ENCODE data around the gene CCER1.

The CCER1 gene

DNA sequence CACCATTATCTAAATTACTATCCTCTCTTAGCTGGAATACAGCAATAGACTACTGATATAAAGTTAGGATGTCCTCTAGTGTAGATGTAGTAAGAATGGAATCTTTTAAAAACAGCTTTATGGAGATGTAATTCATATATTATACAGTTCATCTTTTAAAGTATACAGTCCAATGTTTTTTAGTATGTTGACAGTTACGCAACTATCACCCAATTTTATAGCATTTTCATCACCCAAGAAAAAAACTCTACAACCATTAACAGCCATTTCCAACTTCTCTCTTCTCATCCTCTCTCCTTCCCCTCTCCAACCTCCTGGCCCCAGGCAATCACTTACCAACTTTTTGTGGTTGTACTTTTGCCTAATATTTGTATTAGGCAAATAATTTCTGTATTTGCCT, 27.2 kb upstream of the CCER1 start:
- FAIRE-seq (no peak), DNase-seq (ENCODE audit: insufficient read length) (no peak)
- TF ChIP-seq POLR2AphosphoS5 (IDR thresholded peaks at IDR 0.05; ENCODE audit: low read depth, low read length) (no peak), POLR2A (IDR thresholded peaks at IDR 0.05; ENCODE audit: low read depth, low read length) (no peak), TAF1 (IDR thresholded peaks at IDR 0.05; ENCODE audit: borderline replicate concordance, low read depth, low read length) (no peak)

DNA sequence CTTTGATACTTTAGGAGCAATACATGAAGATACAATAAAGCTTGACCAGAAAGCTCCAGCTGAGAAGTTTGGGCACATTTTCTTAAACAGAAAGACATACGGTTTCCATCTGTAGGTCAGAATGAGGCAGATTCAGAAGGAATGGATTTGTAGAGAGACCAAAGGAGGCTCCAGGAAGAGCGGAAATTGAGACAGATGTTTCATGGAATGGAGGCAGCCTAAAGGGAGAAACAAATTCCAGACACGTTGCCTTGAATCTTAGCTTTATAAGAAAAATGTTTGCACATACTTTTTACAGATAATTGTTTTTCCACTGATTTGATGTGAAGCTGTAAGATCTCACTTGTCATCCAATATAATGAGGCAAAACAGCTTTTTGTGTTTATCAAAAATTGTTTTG, 25.0 kb upstream of the CCER1 start:
- TF ChIP-seq POLR2A (IDR thresholded peaks at IDR 0.05; ENCODE audit: low read depth, low read length) (no peak), TAF1 (IDR thresholded peaks at IDR 0.05; ENCODE audit: borderline replicate concordance, low read depth, low read length) (no peak), POLR2AphosphoS5 (IDR thresholded peaks at IDR 0.05; ENCODE audit: low read depth, low read length) (no peak)
- FAIRE-seq = no peak

DNA sequence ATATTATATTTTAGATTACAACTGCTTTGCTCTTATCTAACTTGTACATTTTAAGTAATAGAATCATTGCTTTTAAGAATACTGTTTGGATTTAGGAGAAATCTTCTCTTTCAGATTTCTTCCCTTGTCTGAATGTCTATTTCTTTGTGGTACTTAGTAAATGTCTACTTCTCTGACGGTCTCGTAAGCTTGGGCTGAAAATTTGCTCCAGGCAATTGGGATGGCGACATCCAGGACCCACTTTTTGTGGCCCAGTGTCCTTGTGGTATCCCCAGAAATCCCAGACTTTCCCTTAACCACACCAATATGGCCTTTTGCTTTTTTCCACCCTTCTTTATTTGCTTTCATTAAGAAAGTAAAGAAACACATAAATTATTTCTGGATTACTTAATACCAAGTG, 24.0 kb upstream of the CCER1 start:
- no peak for DNase-seq (ENCODE audit: insufficient read length)
- TF ChIP-seq POLR2A (IDR thresholded peaks at IDR 0.05; ENCODE audit: low read depth, low read length) (no peak), POLR2AphosphoS5 (IDR thresholded peaks at IDR 0.05; ENCODE audit: low read depth, low read length) (no peak), TAF1 (IDR thresholded peaks at IDR 0.05; ENCODE audit: borderline replicate concordance, low read depth, low read length) (no peak)
- no peak for FAIRE-seq

More for the DNA sequence above, 25.0 kb upstream of the CCER1 start:
- no peak for DNase-seq (ENCODE audit: insufficient read length)

DNA sequence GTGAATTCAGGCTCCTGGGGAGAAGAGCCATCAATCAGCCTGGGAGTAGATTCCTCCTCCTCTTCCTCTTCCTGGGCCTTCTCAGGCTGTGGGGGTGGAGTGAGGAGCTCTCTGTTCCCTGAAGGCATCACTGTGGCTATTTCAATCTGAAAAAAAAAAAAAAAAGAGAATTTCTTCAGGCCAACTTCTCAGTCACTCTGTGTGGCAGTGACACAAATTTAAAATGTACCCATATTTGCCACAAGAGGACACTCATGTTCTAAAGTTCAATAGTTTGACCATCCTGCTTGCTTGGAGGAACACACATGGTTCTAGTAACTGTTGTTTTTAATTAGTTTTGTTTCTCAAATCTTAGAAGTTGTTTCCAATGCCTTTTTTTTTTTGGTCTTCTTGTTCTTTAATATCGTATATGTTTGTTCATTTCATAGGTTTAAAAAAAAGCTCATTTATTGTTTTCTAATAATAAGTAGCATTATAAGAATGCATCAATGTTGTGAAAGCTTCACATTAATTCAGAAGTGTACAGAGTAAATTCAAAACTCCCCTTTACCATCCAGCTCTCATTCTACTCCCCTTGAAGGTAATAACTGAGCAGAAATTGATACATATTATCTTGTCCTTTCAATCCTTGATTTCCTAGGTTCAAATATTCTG, 23.3 kb upstream of the CCER1 start:
- DNase-seq (ENCODE audit: insufficient read length) (no peak), FAIRE-seq (peak; percentile 53)
- TF ChIP-seq TAF1 (IDR thresholded peaks at IDR 0.05; ENCODE audit: borderline replicate concordance, low read depth, low read length) = no peak
- TF ChIP-seq POLR2AphosphoS5 (IDR thresholded peaks at IDR 0.05; ENCODE audit: low read depth, low read length) = no peak
- TF ChIP-seq POLR2A (IDR thresholded peaks at IDR 0.05; ENCODE audit: low read depth, low read length) = no peak

DNA sequence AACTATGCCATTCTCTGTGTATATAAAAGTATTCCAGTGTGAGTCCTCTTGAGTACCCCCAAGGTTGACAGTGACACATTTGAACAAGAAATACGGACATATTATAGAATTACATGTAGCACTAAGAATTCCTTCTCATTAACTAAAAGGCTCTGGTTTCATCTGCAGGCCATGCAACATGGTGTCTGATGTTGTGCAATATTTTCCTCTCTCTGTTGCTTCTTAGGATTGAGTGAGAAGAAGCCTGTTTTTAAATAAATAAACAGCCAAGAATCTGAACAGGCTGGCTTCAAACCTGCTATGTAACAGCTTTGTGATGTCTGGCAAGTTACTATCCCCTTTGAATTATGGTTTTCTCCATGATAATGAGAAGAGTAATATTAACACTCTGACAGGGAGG, 22.2 kb upstream of the CCER1 start:
- FAIRE-seq (no peak), DNase-seq (ENCODE audit: insufficient read length) (no peak)
- TF ChIP-seq POLR2AphosphoS5 (IDR thresholded peaks at IDR 0.05; ENCODE audit: low read depth, low read length) (no peak), TAF1 (IDR thresholded peaks at IDR 0.05; ENCODE audit: borderline replicate concordance, low read depth, low read length) (no peak), POLR2A (IDR thresholded peaks at IDR 0.05; ENCODE audit: low read depth, low read length) (no peak)

DNA sequence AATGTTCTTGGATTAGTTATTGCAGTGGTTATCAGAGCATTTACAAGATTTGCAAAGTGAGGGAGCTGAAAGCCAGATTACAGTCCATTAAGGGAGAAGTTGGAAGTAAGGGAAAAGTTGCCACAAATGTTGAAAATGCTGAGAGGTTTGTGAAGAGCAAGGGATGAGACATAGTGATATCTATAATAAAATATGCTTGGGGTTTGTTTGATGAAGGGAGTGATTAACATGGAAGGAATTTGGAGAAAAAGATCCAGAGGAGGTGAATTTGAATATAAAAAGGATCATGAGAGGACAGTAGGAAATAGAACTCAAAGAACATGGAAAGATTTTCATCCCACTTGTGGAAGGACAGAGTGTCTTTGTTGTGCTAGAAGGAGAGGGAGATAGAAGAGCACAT, 19.3 kb upstream of the CCER1 start:
- DNase-seq (ENCODE audit: insufficient read length) (no peak), FAIRE-seq (no peak)
- TF ChIP-seq POLR2AphosphoS5 (IDR thresholded peaks at IDR 0.05; ENCODE audit: low read depth, low read length) (no peak), POLR2A (IDR thresholded peaks at IDR 0.05; ENCODE audit: low read depth, low read length) (no peak), TAF1 (IDR thresholded peaks at IDR 0.05; ENCODE audit: borderline replicate concordance, low read depth, low read length) (no peak)

DNA sequence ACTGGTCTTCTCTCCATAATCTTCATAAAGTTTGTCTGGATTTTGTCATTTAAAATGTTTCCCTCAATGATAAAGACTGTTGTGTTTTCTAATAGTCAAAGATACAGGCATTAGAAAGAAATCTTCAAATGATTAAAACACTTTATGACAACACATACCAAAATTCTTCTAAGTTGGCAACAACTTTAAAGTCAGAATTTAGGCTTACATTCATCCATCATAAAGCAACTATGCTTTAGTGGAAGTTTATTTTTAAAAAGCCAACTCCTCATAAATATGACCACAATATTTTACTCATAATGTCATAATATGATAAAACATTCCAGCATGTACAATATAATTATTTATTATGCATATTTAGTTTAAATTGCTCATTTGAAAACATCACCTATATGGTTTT, 17.2 kb upstream of the CCER1 start:
- FAIRE-seq (no peak), DNase-seq (ENCODE audit: insufficient read length) (no peak)
- TF ChIP-seq POLR2AphosphoS5 (IDR thresholded peaks at IDR 0.05; ENCODE audit: low read depth, low read length) = no peak
- TF ChIP-seq TAF1 (IDR thresholded peaks at IDR 0.05; ENCODE audit: borderline replicate concordance, low read depth, low read length) = no peak
- TF ChIP-seq POLR2A (IDR thresholded peaks at IDR 0.05; ENCODE audit: low read depth, low read length) = no peak

DNA sequence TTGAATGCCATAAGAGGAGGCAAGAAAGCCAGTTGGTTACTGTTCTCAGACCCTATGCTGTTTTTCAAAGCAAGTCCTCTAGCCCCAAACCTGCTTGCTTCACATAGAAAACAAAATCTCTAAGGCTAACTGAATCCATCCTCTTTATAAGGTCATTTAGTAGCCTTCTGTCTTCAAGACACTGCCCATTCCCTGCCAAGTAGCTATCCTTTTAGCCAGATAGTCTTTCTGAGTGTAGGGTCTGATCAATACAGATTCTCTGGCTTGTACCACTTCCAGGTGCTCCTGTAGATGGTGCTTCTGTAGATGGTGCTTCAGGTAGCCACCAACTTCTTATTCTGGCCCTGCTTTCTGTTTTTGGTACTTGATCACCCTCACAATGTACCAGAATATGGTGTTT, 15.9 kb upstream of the CCER1 start:
- TF ChIP-seq POLR2AphosphoS5 (IDR thresholded peaks at IDR 0.05; ENCODE audit: low read depth, low read length) = no peak
- TF ChIP-seq POLR2A (IDR thresholded peaks at IDR 0.05; ENCODE audit: low read depth, low read length) = no peak
- no peak for TF ChIP-seq TAF1 (IDR thresholded peaks at IDR 0.05; ENCODE audit: borderline replicate concordance, low read depth, low read length)

DNA sequence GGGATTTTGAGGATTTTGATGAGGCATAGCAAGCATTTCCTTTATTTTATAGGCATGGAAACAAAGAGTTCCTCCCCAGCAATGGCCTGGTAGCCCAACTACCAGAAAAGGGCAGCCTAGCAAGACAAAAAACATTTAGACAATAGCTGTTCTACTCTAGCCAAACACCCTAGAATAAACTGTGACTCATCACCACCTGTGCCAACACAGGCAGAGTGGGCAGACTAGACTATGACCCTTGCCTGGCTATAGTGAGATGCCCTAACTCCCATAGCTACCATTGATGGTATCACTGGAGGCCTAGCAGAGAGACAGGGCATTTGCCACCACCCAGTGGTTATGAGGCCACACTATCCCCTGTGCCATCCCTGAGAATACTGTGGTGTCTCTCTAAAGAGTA, 15.5 kb upstream of the CCER1 start:
- TF ChIP-seq POLR2AphosphoS5 (IDR thresholded peaks at IDR 0.05; ENCODE audit: low read depth, low read length) (no peak), POLR2A (IDR thresholded peaks at IDR 0.05; ENCODE audit: low read depth, low read length) (no peak), TAF1 (IDR thresholded peaks at IDR 0.05; ENCODE audit: borderline replicate concordance, low read depth, low read length) (no peak)
- DNase-seq (ENCODE audit: insufficient read length) (no peak), FAIRE-seq (no peak)

More for the DNA sequence above, 15.9 kb upstream of the CCER1 start:
- FAIRE-seq = no peak
- no peak for DNase-seq (ENCODE audit: insufficient read length)

DNA sequence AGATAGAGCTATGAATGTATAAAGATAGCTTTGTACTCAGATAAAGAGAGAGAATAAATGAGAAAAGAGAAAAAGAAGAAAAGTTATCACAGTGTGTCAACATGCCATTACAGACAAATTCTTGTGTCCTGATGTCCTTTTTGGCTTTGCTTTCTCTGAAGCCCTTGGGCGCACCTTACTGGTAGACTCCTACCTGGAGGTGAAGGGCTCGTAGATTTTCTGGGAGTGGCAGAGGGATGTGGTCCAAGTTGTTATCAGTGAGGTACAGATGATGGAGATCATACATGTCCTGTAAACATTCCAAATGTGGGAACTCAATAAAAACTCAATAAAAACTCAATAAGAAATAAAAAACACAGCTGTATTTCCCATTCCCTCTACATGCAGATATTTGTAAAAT, 14.9 kb upstream of the CCER1 start:
- DNase-seq (ENCODE audit: insufficient read length) (no peak), FAIRE-seq (no peak)
- TF ChIP-seq POLR2AphosphoS5 (IDR thresholded peaks at IDR 0.05; ENCODE audit: low read depth, low read length) = no peak
- TF ChIP-seq POLR2A (IDR thresholded peaks at IDR 0.05; ENCODE audit: low read depth, low read length) = no peak
- no peak for TF ChIP-seq TAF1 (IDR thresholded peaks at IDR 0.05; ENCODE audit: borderline replicate concordance, low read depth, low read length)

DNA sequence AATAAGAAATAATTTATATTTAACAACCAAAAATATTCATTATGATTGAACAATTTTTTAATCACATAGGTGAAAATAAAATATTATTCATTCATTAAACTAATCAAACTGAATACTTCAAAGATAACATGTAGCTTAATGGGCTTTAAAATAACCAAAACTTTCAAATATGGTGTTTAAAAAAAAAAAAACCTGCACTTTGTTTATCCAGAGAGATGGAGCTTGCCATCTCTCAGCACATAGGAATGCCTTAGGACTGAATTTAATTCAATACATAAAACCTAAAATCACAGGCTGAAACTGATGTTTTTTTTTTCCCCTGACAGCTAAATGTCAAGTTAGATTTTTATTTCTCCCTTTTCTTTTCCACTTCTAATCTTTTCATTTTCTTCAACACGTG, 14.4 kb upstream of the CCER1 start:
- TF ChIP-seq TAF1 (IDR thresholded peaks at IDR 0.05; ENCODE audit: borderline replicate concordance, low read depth, low read length) (no peak), POLR2AphosphoS5 (IDR thresholded peaks at IDR 0.05; ENCODE audit: low read depth, low read length) (no peak), POLR2A (IDR thresholded peaks at IDR 0.05; ENCODE audit: low read depth, low read length) (no peak)
- FAIRE-seq (no peak), DNase-seq (ENCODE audit: insufficient read length) (no peak)

DNA sequence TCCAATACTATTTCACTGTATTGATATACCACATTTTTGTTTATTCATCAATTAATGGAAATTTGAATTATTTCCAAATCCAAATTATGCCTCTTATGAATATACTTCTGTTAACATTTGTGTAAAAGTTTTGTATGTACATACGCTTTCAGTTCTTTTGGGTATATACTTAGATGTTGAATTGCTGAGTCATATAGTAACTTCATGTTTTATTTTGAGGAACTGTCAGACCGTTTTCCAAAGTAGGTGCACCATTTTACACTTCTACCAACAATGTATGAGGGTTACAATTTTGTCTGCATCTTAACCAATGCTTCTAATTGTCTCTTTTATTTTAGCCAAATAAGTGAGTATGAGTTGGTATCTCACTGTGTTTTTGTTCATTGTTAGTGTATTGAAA, 10.2 kb upstream of the CCER1 start:
- FAIRE-seq (no peak), DNase-seq (ENCODE audit: insufficient read length) (no peak)
- no peak for TF ChIP-seq POLR2A (IDR thresholded peaks at IDR 0.05; ENCODE audit: low read depth, low read length)

DNA sequence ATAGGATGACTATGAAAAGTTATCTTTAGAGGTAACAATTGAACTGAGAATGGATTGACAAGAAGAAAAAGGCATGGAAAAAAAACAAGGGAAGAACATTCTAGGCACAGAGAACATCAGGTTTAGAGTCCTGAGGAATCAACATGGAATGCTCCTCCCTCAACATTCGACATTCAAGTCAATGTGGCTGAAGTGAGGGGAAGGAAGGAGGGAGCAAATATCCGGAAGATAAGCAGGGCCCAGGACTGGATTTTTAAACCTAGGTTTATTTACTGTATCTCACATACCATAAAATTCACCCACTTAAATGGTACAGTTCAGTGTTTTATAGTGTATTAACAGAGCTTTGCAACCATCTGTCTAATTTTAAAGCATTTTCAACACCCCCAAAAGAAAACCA, 9.6 kb upstream of the CCER1 start:
- DNase-seq (ENCODE audit: insufficient read length) = no peak
- FAIRE-seq = no peak
- TF ChIP-seq POLR2A (IDR thresholded peaks at IDR 0.05; ENCODE audit: low read depth, low read length) = no peak
- TF ChIP-seq TAF1 (IDR thresholded peaks at IDR 0.05; ENCODE audit: borderline replicate concordance, low read depth, low read length) = no peak
- TF ChIP-seq POLR2AphosphoS5 (IDR thresholded peaks at IDR 0.05; ENCODE audit: low read depth, low read length) = no peak

Measured in GM12892 (cell line).